HG03139 (cell line): Measurements from ENCODE around the gene GALNT14.

Source experiments
- ATAC-seq: cut with Tn5 transposase; IDR thresholded peaks from one replicate; pipeline ENCODE4 v1.9.1; 2021; ENCODE audit not compliant: unreplicated experiment

GALNT14 gene

GRCh38 chr2:30949435-30949834, 188.8 kb downstream of the GALNT14 start:
- ATAC-seq, result no peak

GRCh38 chr2:30948857-30949256, 189.4 kb downstream of the GALNT14 start:
- ATAC-seq, result no peak

- no peak for ATAC-seq
Measured at GRCh38 chr2:30948130-30948529, 190.1 kb downstream of the GALNT14 start.

- no peak for ATAC-seq
Measured at GRCh38 chr2:30947686-30948085, 190.6 kb downstream of the GALNT14 start.

GRCh38 chr2:30942419-30942818, 195.8 kb downstream of the GALNT14 start:
- ATAC-seq, result no peak

GRCh38 chr2:30940839-30941238, 197.4 kb downstream of the GALNT14 start:
- no peak for ATAC-seq

GRCh38 chr2:30939364-30939763, 198.9 kb downstream of the GALNT14 start:
- ATAC-seq, result no peak

GRCh38 chr2:30938196-30938595, 200.0 kb downstream of the GALNT14 start:
- ATAC-seq, result no peak

- ATAC-seq, result no peak
Measured at GRCh38 chr2:30936977-30937376, 201.3 kb downstream of the GALNT14 start.

GRCh38 chr2:30935795-30936194, 202.4 kb downstream of the GALNT14 start:
- ATAC-seq, result no peak

- ATAC-seq, result no peak
Measured at GRCh38 chr2:30934066-30934465, 204.2 kb downstream of the GALNT14 start.

- no peak for ATAC-seq
Measured at GRCh38 chr2:30933496-30933895, 204.7 kb downstream of the GALNT14 start.

- ATAC-seq, result no peak
Measured at GRCh38 chr2:30932870-30933269, 205.4 kb downstream of the GALNT14 start.

GRCh38 chr2:30931841-30932407, 206.3 kb downstream of the GALNT14 start:
- ATAC-seq, result no peak

- no peak for ATAC-seq
Measured at GRCh38 chr2:30930716-30931115, 207.5 kb downstream of the GALNT14 start.

- ATAC-seq, result no peak
Measured at GRCh38 chr2:30927465-30928075, 210.7 kb downstream of the GALNT14 start.

- no peak for ATAC-seq
Measured at GRCh38 chr2:30926606-30927005, 211.6 kb downstream of the GALNT14 start.

GRCh38 chr2:30923623-30924022, 214.6 kb downstream of the GALNT14 start:
- ATAC-seq, result no peak

GRCh38 chr2:30920511-30920910, 217.7 kb downstream of the GALNT14 start:
- no peak for ATAC-seq

GRCh38 chr2:30915486-30915885, 222.8 kb downstream of the GALNT14 start:
- no peak for ATAC-seq

GRCh38 chr2:30914456-30914855, 223.8 kb downstream of the GALNT14 start:
- no peak for ATAC-seq

GRCh38 chr2:30912056-30912455, 226.2 kb downstream of the GALNT14 start:
- no peak for ATAC-seq

- no peak for ATAC-seq
Measured at GRCh38 chr2:30911327-30911726, 226.9 kb downstream of the GALNT14 start.
